ENCODE measurements around the gene CDH13.
"Not testable (repeated sequence)": the region's sequence is repeated elsewhere in the genome, so short reads cannot be mapped to it uniquely, and the experiment has no call there.

- TF ChIP-seq, protein P1, sequence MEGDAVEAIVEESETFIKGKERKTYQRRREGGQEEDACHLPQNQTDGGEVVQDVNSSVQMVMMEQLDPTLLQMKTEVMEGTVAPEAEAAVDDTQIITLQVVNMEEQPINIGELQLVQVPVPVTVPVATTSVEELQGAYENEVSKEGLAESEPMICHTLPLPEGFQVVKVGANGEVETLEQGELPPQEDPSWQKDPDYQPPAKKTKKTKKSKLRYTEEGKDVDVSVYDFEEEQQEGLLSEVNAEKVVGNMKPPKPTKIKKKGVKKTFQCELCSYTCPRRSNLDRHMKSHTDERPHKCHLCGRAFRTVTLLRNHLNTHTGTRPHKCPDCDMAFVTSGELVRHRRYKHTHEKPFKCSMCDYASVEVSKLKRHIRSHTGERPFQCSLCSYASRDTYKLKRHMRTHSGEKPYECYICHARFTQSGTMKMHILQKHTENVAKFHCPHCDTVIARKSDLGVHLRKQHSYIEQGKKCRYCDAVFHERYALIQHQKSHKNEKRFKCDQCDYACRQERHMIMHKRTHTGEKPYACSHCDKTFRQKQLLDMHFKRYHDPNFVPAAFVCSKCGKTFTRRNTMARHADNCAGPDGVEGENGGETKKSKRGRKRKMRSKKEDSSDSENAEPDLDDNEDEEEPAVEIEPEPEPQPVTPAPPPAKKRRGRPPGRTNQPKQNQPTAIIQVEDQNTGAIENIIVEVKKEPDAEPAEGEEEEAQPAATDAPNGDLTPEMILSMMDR (conservative IDR thresholded peaks at IDR 0.05): not testable (repeated sequence)
- TF ChIP-seq ZFX (IDR thresholded peaks at IDR 0.05): not testable (repeated sequence)
Measured at GRCh38 chr16:82933933-82934332, 307.2 kb downstream of the CDH13 start.
